Measurements from ENCODE around the gene CAPN8. TPM values are rescaled to one million over a fixed set of nuclear protein-coding genes. Genes with fewer than 3 reads are reported as not detected.

The CAPN8 gene
- total RNA-seq, 1 donor from 2014 or later = not detected

GRCh38 chr1:223556414-223557129 is 108.9 kb downstream of the CAPN8 start:
- DNase-seq (ENCODE audit: low read depth) = no peak
- Histone ChIP-seq H3K27ac (ENCODE audit: low read depth, low read length) (no peak overlapping the region), H4K20me1 (ENCODE audit: insufficient read depth, low read length) (no peaks in the 10 kb centered on the region), H3K36me3 (ENCODE audit: insufficient read depth, low read length) (no peaks in the 10 kb centered on the region), H3K4me2 (ENCODE audit: low read length) (no peak overlapping the region), H3K4me1 (ENCODE audit: insufficient read depth, low read length) (no peaks in the 10 kb centered on the region), H3K27me3 (ENCODE audit: insufficient read depth, low read length) (no peaks in the 10 kb centered on the region), H3K9me3 (ENCODE audit: insufficient read depth, low read depth, low read length) (no peaks in the 10 kb centered on the region), H3K9ac (ENCODE audit: low read length) (no peak overlapping the region), H2AFZ (ENCODE audit: low read depth, low read length) (no peak overlapping the region), H3K79me2 (ENCODE audit: insufficient read depth, low read length) (no peaks in the 10 kb centered on the region), H3K4me3 (ENCODE audit: insufficient read depth, low read depth, low read length) (no peak overlapping the region)
- Mint-ChIP-seq H3K36me3 (ENCODE audit: low read depth, unreplicated experiment) (no peaks in the 10 kb centered on the region), H3K27ac (ENCODE audit: unreplicated experiment) (no peak overlapping the region), H3K4me3 (ENCODE audit: unreplicated experiment) (no peak overlapping the region), H3K27me3 (ENCODE audit: low read depth, unreplicated experiment) (peaks cover 16% of the 10 kb centered on the region), H3K4me1 (ENCODE audit: low read depth, unreplicated experiment) (no peaks in the 10 kb centered on the region), H3K9me3 (ENCODE audit: unreplicated experiment) (peaks cover 2% of the 10 kb centered on the region)
- FAIRE-seq = no peak
- peak; percentile 32 for TF ChIP-seq CTCF (IDR thresholded peaks at IDR 0.05; ENCODE audit: insufficient read depth, low read depth, low read length)
- no peak for TF ChIP-seq EZH2 (IDR thresholded peaks at IDR 0.05; ENCODE audit: insufficient read depth, low read length)

- Histone ChIP-seq H4K20me1 (ENCODE audit: insufficient read depth, low read length) (no peaks in the 10 kb centered on the region), H3K79me2 (ENCODE audit: insufficient read depth, low read length) (no peaks in the 10 kb centered on the region), H3K36me3 (ENCODE audit: insufficient read depth, low read length) (no peaks in the 10 kb centered on the region), H2AFZ (ENCODE audit: low read depth, low read length) (no peak overlapping the region), H3K27me3 (ENCODE audit: insufficient read depth, low read length) (peaks cover 2% of the 10 kb centered on the region), H3K27ac (ENCODE audit: low read depth, low read length) (no peak overlapping the region), H3K4me2 (ENCODE audit: low read length) (no peak overlapping the region), H3K9ac (ENCODE audit: low read length) (no peak overlapping the region), H3K9me3 (ENCODE audit: insufficient read depth, low read depth, low read length) (no peaks in the 10 kb centered on the region), H3K4me3 (ENCODE audit: insufficient read depth, low read depth, low read length) (no peak overlapping the region), H3K4me1 (ENCODE audit: insufficient read depth, low read length) (no peaks in the 10 kb centered on the region)
- no peak overlapping the region for H3K4me3 Mint-ChIP-seq (ENCODE audit: unreplicated experiment)
- no peaks in the 10 kb centered on the region for H3K36me3 Mint-ChIP-seq (ENCODE audit: low read depth, unreplicated experiment)
- FAIRE-seq (no peak), DNase-seq (ENCODE audit: low read depth) (no peak)
- TF ChIP-seq EZH2 (IDR thresholded peaks at IDR 0.05; ENCODE audit: insufficient read depth, low read length) (no peak), CTCF (IDR thresholded peaks at IDR 0.05; ENCODE audit: insufficient read depth, low read depth, low read length) (no peak)
- H3K9me3 Mint-ChIP-seq (ENCODE audit: unreplicated experiment) = peaks cover 2% of the 10 kb centered on the region
- H3K4me1 Mint-ChIP-seq (ENCODE audit: low read depth, unreplicated experiment) = peaks cover 5% of the 10 kb centered on the region
- no peak overlapping the region for H3K27ac Mint-ChIP-seq (ENCODE audit: unreplicated experiment)
- H3K27me3 Mint-ChIP-seq (ENCODE audit: low read depth, unreplicated experiment) = peaks cover 19% of the 10 kb centered on the region
Observed at GRCh38 chr1:223553957-223554356, 111.5 kb downstream of the CAPN8 start.

- no peaks in the 10 kb centered on the region for H3K79me2 ChIP-seq (ENCODE audit: insufficient read depth, low read length)
- no peak overlapping the region for H3K4me3 ChIP-seq (ENCODE audit: insufficient read depth, low read depth, low read length)
- no peak overlapping the region for H3K27ac ChIP-seq (ENCODE audit: low read depth, low read length)
- Mint-ChIP-seq H3K4me1 (ENCODE audit: low read depth, unreplicated experiment) (peaks cover 5% of the 10 kb centered on the region), H3K36me3 (ENCODE audit: low read depth, unreplicated experiment) (no peaks in the 10 kb centered on the region), H3K9me3 (ENCODE audit: unreplicated experiment) (no peaks in the 10 kb centered on the region), H3K27me3 (ENCODE audit: low read depth, unreplicated experiment) (peaks cover 25% of the 10 kb centered on the region), H3K27ac (ENCODE audit: unreplicated experiment) (no peak overlapping the region), H3K4me3 (ENCODE audit: unreplicated experiment) (no peak overlapping the region)
- H3K4me2 ChIP-seq (ENCODE audit: low read length) = no peak overlapping the region
- H3K4me1 ChIP-seq (ENCODE audit: insufficient read depth, low read length) = no peaks in the 10 kb centered on the region
- no peaks in the 10 kb centered on the region for H3K36me3 ChIP-seq (ENCODE audit: insufficient read depth, low read length)
- H2AFZ ChIP-seq (ENCODE audit: low read depth, low read length) = no peak overlapping the region
- H4K20me1 ChIP-seq (ENCODE audit: insufficient read depth, low read length) = no peaks in the 10 kb centered on the region
- DNase-seq (ENCODE audit: low read depth) (peak; percentile 25), FAIRE-seq (no peak)
- TF ChIP-seq EZH2 (IDR thresholded peaks at IDR 0.05; ENCODE audit: insufficient read depth, low read length) (no peak), CTCF (IDR thresholded peaks at IDR 0.05; ENCODE audit: insufficient read depth, low read depth, low read length) (no peak)
- H3K27me3 ChIP-seq (ENCODE audit: insufficient read depth, low read length) = peaks cover 2% of the 10 kb centered on the region
- H3K9ac ChIP-seq (ENCODE audit: low read length) = no peak overlapping the region
- no peaks in the 10 kb centered on the region for H3K9me3 ChIP-seq (ENCODE audit: insufficient read depth, low read depth, low read length)
Observed at GRCh38 chr1:223551610-223552009, 113.9 kb downstream of the CAPN8 start.
